T-helper 17 cell (primary cell): ENCODE measurements around the gene SLC1A1. TPM values are rescaled to one million over a fixed set of nuclear protein-coding genes. Genes with fewer than 3 reads are reported as not detected.
"Not testable (repeated sequence)": the region's sequence is repeated elsewhere in the genome, so short reads cannot be mapped to it uniquely, and the experiment has no call there.

Experiments used
- ATAC-seq: fragments of 150-1000 bp; cut with Tn5 transposase; 2 replicates; pipeline ENCODE4 v1.10.0; 2021; ENCODE audit warnings: mild to moderate bottlenecking, moderate library complexity
- DNase-seq, 3 donors: peaks; one replicate each; pipeline versions ENCODE4 v3.0.0 to v3.0.0-alpha.2; 2020 to 2021
- H3K9me3 ChIP-seq: one replicate; pipeline ENCODE4 v1.7.0; 2013; ENCODE audit warnings: low read length, mild to moderate bottlenecking; ENCODE audit not compliant: control insufficient read depth, poor library complexity, severe bottlenecking
- H3K27ac Mint-ChIP-seq: one replicate; pipeline ENCODE4 v1.8.0; 2022; ENCODE audit warnings: mild to moderate bottlenecking, moderate library complexity, mixed read lengths
- H3K27me3 Mint-ChIP-seq: one replicate; pipeline ENCODE4 v1.8.0; 2022; ENCODE audit warnings: mixed read lengths
- H3K36me3 Mint-ChIP-seq: one replicate; pipeline ENCODE4 v1.8.0; 2022; ENCODE audit warnings: low read depth, mixed read lengths
- H3K4me1 Mint-ChIP-seq: one replicate; pipeline ENCODE4 v1.8.0; 2022; ENCODE audit warnings: mild to moderate bottlenecking, mixed read lengths
- H3K4me3 Mint-ChIP-seq: one replicate; pipeline ENCODE4 v1.8.0; 2022; ENCODE audit warnings: mild to moderate bottlenecking, moderate library complexity, mixed read lengths
- total RNA-seq, 4 donors: library from RNA in 2 of 4; stranded (reverse) in 2 of 4; gene quantifications; one replicate each; pipeline ENCODE4 v1.2.3 and lab custom pipeline; 2022 to 2026

SLC1A1 gene
- total RNA-seq, 2 donors from 2014 or later = 0.07 to 0.13 TPM

DNA sequence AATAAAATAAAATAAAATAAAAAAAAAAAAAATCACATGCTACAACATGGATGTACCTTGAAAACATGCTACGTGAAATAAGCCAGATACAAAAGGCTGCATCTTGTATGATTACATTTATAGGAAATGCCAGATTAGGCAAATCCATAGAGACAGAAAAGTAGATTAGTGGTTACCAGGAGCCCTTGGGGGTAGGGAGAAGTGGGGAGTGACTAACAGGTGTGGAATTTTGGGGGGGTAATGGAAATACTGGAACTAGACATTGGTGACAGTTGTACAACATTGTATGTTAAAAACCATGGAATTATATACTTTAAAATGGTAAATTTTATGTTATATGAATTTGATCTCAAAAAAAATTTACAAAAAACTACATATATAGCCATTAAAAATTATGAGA is 47.3 kb downstream of the SLC1A1 start:
- H3K36me3 Mint-ChIP-seq = no peaks in the 10 kb centered on the region
- peaks cover 6% of the 10 kb centered on the region for H3K27me3 Mint-ChIP-seq
- DNase-seq = no peak
- H3K9me3 ChIP-seq = no peaks in the 10 kb centered on the region
- H3K27ac Mint-ChIP-seq = no peak overlapping the region
- ATAC-seq = no peak
- H3K4me1 Mint-ChIP-seq = no peaks in the 10 kb centered on the region
- no peak overlapping the region for H3K4me3 Mint-ChIP-seq

DNA sequence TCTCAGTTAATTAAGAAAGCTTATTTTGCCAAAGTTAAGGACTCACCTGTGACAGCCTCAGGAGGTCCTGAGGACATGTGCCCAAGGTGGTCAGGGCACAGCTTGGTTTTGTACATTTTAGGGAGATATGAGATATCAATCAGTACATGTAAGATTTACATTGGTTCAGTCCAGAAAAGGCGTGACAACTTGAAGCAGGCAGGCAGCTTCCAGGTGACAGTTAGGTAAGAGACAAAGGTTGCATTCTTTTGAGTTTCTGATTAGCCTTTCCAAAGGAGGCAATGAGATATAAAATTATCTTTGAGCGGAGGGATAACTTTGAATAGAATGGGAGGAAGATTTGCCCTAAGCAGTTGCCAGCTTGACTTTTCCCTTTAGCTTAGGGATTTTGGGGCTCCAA is 47.8 kb downstream of the SLC1A1 start:
- no peak overlapping the region for H3K27ac Mint-ChIP-seq
- no peaks in the 10 kb centered on the region for H3K4me1 Mint-ChIP-seq
- ATAC-seq = no peak
- H3K9me3 ChIP-seq = no peaks in the 10 kb centered on the region
- peaks cover 6% of the 10 kb centered on the region for H3K27me3 Mint-ChIP-seq
- H3K4me3 Mint-ChIP-seq = no peak overlapping the region
- no peaks in the 10 kb centered on the region for H3K36me3 Mint-ChIP-seq
- DNase-seq = no peak

DNA sequence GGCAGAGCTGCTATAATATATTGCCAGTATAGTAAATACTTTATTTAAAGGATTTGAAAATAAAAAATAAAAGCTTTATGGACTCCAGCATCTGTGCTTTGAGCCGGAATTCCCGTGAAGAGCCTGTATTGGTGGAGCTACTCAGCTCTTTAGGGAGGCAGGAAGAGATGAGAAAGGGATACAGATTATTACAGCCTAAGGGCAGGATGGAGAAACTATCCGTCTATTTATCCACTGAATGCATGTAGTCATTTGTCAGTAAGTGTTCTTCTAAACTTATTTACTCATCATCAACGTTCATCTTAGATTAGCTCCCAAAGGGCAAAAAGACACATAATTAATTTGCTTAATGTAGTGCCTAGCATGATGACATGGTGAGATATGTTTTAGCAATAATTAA is 48.4 kb downstream of the SLC1A1 start:
- ATAC-seq = no peak
- H3K36me3 Mint-ChIP-seq = no peaks in the 10 kb centered on the region

DNA sequence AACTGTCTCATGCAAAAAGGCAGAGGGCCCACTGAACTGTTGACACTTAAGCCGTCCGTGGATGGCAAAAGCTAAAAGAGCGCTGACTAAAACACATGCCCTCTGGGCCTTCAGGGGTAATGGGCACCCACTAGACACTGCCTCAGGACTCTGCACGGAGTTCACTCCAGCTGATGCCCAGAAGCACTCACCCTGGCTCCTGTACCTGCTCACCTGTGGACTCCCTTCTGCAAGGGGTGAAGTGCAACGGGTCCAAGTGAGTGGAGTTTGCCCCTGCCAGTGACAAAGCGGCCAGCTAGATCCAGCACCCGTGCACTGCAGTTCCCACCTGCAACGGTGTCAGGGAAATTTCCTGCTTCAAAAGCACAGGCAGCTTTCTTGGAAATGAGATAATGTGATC is 50.2 kb downstream of the SLC1A1 start:
- Mint-ChIP-seq H3K4me3 (no peak overlapping the region), H3K4me1 (no peaks in the 10 kb centered on the region), H3K27me3 (peaks cover 6% of the 10 kb centered on the region), H3K36me3 (no peaks in the 10 kb centered on the region), H3K27ac (no peak overlapping the region)
- DNase-seq (no peak), ATAC-seq (no peak)
- H3K9me3 ChIP-seq = no peaks in the 10 kb centered on the region

More for the DNA sequence above, 48.4 kb downstream of the SLC1A1 start:
- no peaks in the 10 kb centered on the region for H3K9me3 ChIP-seq
- H3K27ac Mint-ChIP-seq = no peak overlapping the region
- peaks cover 6% of the 10 kb centered on the region for H3K27me3 Mint-ChIP-seq
- no peak overlapping the region for H3K4me3 Mint-ChIP-seq
- DNase-seq = no peak
- H3K4me1 Mint-ChIP-seq = no peaks in the 10 kb centered on the region

- H3K27me3 Mint-ChIP-seq = peaks cover 6% of the 10 kb centered on the region
- no peaks in the 10 kb centered on the region for H3K4me1 Mint-ChIP-seq
- DNase-seq = no peak
- ATAC-seq = no peak
- no peaks in the 10 kb centered on the region for H3K9me3 ChIP-seq
- no peak overlapping the region for H3K4me3 Mint-ChIP-seq
- no peak overlapping the region for H3K27ac Mint-ChIP-seq
- H3K36me3 Mint-ChIP-seq = no peaks in the 10 kb centered on the region
These were observed 51.0 kb downstream of the SLC1A1 start for GRCh38 chr9:4541281-4541680.

GRCh38 chr9:4541856-4542255 is 51.6 kb downstream of the SLC1A1 start:
- no peak for DNase-seq
- no peak for ATAC-seq
- Mint-ChIP-seq H3K27ac (no peak overlapping the region), H3K4me3 (no peak overlapping the region), H3K27me3 (peaks cover 6% of the 10 kb centered on the region), H3K36me3 (no peaks in the 10 kb centered on the region), H3K4me1 (peaks cover 2% of the 10 kb centered on the region)
- no peaks in the 10 kb centered on the region for H3K9me3 ChIP-seq

GRCh38 chr9:4544714-4545113 is 54.4 kb downstream of the SLC1A1 start:
- DNase-seq, H3K4me1 Mint-ChIP-seq, H3K36me3 Mint-ChIP-seq, ATAC-seq, H3K9me3 ChIP-seq, H3K27me3 Mint-ChIP-seq, H3K27ac Mint-ChIP-seq, H3K4me3 Mint-ChIP-seq: not testable (repeated sequence)

DNA sequence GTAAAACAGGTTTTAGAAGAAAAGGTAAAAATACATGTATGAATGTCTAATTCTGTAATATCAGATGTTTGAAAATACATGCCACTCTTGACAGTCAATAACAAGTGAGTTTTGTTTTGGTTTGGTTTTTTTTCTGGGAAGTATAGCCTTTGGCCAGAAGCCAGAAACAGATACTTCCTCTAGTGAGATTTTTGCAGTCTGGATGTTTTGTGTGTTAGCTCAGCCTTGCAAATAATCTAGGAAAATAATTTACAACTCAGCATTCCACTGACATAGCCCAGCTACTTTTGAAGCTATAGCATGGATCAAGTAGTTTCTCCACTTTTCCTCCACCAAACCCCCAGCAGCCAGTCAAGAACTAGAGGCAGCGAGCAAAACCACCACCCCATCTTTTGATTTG is 56.7 kb downstream of the SLC1A1 start:
- no peak for DNase-seq
- no peaks in the 10 kb centered on the region for H3K36me3 Mint-ChIP-seq
- peaks cover 11% of the 10 kb centered on the region for H3K27me3 Mint-ChIP-seq
- H3K27ac Mint-ChIP-seq = no peak overlapping the region
- ATAC-seq = no peak
- peaks cover 16% of the 10 kb centered on the region for H3K4me1 Mint-ChIP-seq
- no peaks in the 10 kb centered on the region for H3K9me3 ChIP-seq
- no peak overlapping the region for H3K4me3 Mint-ChIP-seq

GRCh38 chr9:4548811-4549725 is 58.8 kb downstream of the SLC1A1 start:
- H3K9me3 ChIP-seq = no peaks in the 10 kb centered on the region
- DNase-seq (no peak), ATAC-seq (no peak)
- Mint-ChIP-seq H3K36me3 (no peaks in the 10 kb centered on the region), H3K4me3 (no peak overlapping the region), H3K4me1 (peaks cover 16% of the 10 kb centered on the region), H3K27ac (no peak overlapping the region), H3K27me3 (peaks cover 12% of the 10 kb centered on the region)

DNA sequence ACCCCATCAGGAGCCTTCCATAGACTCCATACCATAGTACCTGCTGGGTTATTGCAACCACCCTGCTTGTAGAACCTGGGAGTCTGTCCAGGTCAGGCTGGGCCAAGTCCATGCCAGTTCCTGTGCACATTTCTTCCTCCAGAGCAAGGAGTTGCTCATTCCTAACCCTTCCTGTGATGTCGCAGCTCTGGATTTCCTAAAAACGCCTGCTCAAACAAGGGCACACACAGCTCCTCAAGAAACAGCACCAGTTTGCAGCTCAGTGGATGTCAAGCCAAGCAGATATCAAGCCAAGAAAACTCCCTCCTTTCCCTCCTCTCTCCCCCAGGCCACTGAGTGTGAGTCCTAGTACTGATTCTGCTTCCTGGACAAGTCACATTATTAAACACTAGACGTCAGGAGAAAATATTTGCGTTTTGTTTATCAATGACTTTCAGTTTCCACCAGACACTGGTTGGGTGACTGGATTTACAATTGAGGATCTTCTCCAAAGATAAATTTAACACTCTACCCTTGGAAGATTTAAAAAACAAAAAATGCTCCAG is 59.6 kb downstream of the SLC1A1 start:
- Mint-ChIP-seq H3K4me3 (no peak overlapping the region), H3K27me3 (peaks cover 12% of the 10 kb centered on the region), H3K27ac (no peak overlapping the region), H3K36me3 (no peaks in the 10 kb centered on the region), H3K4me1 (peaks cover 21% of the 10 kb centered on the region)
- DNase-seq = no peak
- ATAC-seq = no peak
- H3K9me3 ChIP-seq = no peaks in the 10 kb centered on the region

DNA sequence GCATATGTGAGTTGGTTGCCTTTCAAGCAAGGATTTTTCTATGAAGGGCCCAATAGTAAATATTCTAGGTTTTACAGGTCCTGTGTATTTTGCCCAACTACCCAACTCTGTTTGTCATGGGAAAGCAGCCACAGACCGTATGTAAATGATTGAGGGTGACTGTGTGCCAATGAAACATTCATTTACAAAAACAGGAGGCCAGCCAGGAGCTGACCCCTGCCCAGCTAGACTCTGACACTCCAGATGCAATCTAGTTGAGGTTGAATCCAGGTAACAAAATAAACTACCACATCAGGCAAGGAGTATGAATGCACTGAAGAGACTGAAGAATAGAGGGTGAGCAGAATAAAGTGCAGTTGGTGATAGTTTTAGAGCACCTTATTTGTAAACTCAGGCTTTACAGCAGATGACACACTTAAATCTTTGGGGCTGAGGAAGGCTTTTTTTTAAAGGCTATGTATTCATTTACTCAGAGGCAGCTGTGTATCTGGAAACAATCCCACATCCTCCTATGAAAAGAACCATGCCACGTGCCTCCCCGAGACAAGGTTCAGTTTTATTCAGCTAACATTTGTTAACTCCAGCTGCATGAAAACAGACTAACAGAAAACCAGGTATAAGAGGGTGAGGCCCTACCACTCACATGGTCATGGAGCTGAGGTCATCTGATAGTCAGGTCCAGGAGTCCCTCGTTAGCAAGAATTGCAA is 60.7 kb downstream of the SLC1A1 start:
- ATAC-seq (no peak), DNase-seq (no peak)
- Mint-ChIP-seq H3K4me1 (peaks cover 24% of the 10 kb centered on the region), H3K27me3 (peaks cover 12% of the 10 kb centered on the region), H3K27ac (no peak overlapping the region), H3K36me3 (no peaks in the 10 kb centered on the region), H3K4me3 (no peak overlapping the region)
- no peaks in the 10 kb centered on the region for H3K9me3 ChIP-seq

DNA sequence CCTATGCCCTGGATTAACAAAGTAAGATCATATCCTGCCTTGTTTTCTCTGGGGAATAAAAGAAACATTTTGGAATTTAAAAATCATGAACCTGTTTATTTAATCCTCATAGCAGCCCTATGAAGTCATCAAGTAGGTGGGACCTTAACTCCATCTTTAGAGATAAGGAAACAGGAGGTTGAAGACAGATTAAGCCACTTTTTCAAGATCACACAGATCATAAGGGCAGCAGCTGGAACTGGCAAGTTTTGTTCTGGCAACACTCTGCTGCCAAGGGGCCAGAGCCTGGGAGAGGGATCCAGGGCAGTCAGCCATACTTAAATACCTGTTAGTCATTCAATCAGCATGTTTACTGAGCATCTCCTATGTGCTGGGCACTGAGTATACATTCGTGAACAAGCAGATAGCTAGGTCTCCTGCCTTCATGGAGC is 63.7 kb downstream of the SLC1A1 start:
- no peak for DNase-seq
- Mint-ChIP-seq H3K27ac (no peak overlapping the region), H3K36me3 (no peaks in the 10 kb centered on the region), H3K4me1 (peaks cover 19% of the 10 kb centered on the region), H3K27me3 (peaks cover 12% of the 10 kb centered on the region), H3K4me3 (no peak overlapping the region)
- no peaks in the 10 kb centered on the region for H3K9me3 ChIP-seq
- no peak for ATAC-seq

DNA sequence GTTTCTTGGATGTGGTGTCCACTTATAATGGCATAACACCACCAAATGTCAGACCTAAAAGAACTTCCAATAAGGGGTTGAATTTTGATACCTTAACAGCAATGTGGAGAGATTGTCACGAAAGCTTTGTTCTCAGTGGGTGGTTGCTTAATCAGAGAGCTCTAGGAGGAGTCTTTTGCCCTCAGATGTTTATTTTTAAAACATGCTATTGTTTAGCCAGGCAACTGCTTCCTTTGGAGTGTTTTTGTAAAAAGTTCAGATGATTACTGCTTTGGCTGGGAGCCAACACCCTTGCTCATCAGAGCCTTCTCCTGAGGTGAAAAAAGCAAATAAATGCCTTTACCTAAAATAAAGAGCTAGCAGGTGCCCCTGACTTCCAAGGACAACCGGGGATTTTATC is 65.0 kb downstream of the SLC1A1 start:
- H3K9me3 ChIP-seq = no peaks in the 10 kb centered on the region
- ATAC-seq (peak; percentile 56), DNase-seq (no peak)
- H3K4me1 Mint-ChIP-seq = peaks cover 16% of the 10 kb centered on the region
- peaks cover 8% of the 10 kb centered on the region for H3K27me3 Mint-ChIP-seq
- no peak overlapping the region for H3K4me3 Mint-ChIP-seq
- H3K36me3 Mint-ChIP-seq = no peaks in the 10 kb centered on the region
- H3K27ac Mint-ChIP-seq = peak overlapping the region; percentile 11
